Epithelial cell of esophagus (primary cell): ENCODE results near the gene PTPRE.

Experiments used
- DNase-seq: peaks from one replicate; pipeline ENCODE4 v3.0.0; 2010; ENCODE audit warnings: low read depth
- H3K4me3 ChIP-seq: 2 replicates; pipeline ENCODE4 v1.5.1; 2011; ENCODE audit warnings: mild to moderate bottlenecking, low read length, control low read depth
- TF ChIP-seq, protein P1 (sequence below): IDR thresholded peaks from 2 replicates; pipeline ENCODE4 v1.5.1; 2011; ENCODE audit warnings: low read depth, mild to moderate bottlenecking, low read length, control low read depth, inconsistent platforms; ENCODE audit not compliant: insufficient read depth; ENCODE audit errors: missing control alignments

Gene PTPRE

GRCh38 chr10:127934383-127934782 is 27.5 kb downstream of the PTPRE start:
- TF ChIP-seq, protein P1, sequence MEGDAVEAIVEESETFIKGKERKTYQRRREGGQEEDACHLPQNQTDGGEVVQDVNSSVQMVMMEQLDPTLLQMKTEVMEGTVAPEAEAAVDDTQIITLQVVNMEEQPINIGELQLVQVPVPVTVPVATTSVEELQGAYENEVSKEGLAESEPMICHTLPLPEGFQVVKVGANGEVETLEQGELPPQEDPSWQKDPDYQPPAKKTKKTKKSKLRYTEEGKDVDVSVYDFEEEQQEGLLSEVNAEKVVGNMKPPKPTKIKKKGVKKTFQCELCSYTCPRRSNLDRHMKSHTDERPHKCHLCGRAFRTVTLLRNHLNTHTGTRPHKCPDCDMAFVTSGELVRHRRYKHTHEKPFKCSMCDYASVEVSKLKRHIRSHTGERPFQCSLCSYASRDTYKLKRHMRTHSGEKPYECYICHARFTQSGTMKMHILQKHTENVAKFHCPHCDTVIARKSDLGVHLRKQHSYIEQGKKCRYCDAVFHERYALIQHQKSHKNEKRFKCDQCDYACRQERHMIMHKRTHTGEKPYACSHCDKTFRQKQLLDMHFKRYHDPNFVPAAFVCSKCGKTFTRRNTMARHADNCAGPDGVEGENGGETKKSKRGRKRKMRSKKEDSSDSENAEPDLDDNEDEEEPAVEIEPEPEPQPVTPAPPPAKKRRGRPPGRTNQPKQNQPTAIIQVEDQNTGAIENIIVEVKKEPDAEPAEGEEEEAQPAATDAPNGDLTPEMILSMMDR: no peak
- H3K4me3 ChIP-seq: no peak overlapping the region
- no peak for DNase-seq

DNA sequence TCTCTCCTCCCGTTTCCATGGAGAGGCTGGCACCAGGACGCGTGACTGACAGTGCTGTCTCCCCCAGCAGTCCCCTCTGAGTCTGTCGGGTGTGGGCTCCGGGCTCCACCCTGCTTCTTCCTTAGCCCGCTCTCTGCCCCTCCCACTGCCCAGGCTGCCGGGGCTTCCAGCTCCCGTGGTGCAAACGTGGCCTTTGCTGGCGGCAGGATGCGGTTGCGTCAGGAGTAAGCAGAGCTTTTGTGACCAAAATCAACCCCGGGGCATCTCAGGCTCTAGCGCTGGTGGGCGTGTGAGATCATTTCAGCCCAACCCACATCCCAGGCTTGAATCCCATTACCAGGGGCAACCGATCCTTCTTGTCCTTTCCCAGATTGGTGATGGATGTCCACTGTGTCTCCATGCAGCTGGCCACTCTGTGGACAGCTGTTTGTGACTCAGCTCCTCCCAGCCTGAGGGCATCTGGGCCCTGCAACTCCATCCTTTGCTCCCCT is 28.2 kb downstream of the PTPRE start:
- no peak overlapping the region for H3K4me3 ChIP-seq
- TF ChIP-seq, protein P1: no peak
- no peak for DNase-seq

GRCh38 chr10:127937069-127937468 is 30.2 kb downstream of the PTPRE start:
- DNase-seq: peak; percentile 45
- TF ChIP-seq, protein P1: no peak
- no peak overlapping the region for H3K4me3 ChIP-seq

DNA sequence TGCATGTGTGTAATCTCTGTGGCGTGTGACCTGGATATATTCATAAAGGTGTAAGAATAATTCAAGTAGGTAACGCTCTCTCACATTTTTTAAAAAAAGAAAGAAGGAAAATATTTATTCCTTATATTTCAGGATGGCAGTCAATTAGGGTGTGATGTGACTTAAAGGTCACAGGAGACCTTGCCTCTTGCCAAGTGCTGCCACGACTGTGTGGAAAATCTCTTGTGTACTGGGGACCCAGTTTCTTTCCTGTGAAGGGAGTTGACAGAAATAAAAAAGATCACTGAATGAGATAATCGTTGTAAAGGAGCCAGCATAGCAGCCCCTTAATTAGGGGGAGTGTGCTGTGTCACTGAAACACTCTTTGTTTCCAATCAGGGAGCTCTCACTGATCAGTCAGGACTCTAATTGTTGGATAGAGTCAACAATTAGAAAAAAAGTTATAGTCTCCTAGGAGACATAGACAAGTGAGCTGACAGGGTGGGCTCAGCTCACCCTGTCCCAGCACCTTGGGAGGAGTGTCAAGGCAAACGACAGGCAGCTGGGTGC is 31.1 kb downstream of the PTPRE start:
- H3K4me3 ChIP-seq: no peak overlapping the region
- no peak for DNase-seq
- TF ChIP-seq, protein P1: no peak

DNA sequence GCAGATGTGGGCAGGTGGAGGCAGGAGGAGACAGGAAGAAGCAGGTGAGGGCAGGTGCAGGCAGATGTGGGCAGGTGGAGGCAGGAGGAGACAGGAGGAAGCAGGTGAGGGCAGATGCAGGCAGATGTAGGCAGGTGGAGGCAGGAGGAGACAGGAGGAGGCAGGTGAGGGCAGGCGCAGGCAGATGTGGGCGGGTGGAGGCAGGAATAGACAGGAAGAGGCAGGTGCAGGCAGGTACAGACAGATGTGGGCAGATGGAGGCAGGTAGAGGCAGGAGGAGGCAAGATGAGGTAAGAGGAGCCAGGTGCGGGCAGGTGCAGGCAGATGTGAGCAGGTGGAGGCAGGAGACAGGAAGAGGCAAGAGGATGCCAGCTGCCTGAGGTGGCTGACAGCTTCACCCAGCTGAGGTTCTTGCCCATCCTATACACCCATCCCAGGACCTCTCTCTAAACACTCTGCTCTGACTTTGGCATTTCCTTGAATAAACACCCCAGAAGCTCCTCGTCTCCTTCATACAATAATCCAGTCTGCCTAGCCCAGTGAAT is 33.0 kb downstream of the PTPRE start:
- TF ChIP-seq, protein P1: no peak
- peak; percentile 59 for DNase-seq
- no peak overlapping the region for H3K4me3 ChIP-seq

DNA sequence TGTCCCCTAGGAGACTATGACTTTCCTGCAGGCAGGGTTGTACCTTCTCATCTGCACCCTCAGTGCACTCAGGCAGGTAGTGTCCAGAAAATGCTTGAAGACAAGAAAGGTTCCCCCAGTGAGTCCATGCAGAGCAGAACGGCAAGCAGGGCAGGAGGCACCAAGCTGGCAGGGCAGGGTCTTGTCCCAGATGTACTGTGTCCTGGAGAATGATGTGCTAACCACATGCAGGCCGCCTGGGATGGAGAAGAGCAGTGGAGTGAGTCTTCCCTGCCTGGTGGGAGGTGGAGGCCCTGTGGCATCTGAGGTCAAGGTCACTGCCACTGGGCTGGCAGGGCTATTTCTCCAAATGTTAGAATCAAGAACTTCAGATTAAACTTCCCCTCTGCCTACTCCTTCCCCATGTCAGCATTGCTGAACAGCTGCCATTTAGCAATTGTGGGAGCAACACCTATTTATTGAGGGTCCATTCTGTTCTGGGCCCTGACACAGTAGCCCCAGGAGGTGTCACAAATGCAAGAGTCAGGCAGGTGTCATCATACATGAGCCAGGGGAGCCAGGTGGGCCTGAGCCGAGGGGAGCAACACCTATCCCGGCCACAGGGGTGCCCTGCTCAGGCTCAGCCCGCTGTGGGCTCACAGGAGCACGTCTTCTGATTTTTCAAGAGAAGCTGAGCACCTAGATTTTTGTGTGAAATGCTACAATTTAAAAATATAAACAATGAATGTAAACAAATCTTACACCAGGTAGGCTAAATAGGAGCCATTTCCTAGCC is 34.1 kb downstream of the PTPRE start:
- no peak for DNase-seq
- no peak overlapping the region for H3K4me3 ChIP-seq
- TF ChIP-seq, protein P1: no peak
